ENCODE results near the gene PPP1R12C.

Gene PPP1R12C

DNA sequence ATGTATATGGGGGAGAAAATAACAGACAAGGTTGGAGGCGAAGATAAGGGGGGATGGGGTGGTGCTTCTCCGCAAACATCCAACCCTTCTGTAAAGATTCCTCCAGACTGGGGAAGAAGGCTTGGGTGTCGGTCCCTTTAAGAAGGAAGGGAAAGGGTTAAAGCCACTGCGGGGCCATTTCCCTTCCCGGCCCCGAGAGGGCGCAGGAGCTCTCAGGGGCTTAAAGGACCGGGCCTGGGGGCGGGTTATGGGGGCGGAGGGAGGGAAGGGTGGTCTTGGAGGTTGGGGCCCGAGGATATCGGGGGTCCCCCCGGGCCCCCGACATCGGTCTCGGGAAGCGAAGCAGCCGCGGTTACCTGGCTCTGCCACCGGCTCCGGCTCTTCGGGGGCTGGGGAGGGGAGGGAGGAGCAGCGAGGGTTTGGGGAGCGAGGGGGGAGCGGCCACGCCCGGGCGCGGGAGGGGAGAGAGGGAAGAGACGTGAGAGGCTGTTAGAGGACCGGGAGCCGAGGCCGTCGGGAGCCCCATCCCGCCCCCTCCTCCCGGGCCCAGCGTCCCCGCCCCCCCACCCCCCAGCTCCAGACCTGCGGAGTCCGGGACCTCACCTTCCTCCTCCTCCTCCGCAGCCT is 28.8 kb upstream of the PPP1R12C start:
- FAIRE-seq: no peak

DNA sequence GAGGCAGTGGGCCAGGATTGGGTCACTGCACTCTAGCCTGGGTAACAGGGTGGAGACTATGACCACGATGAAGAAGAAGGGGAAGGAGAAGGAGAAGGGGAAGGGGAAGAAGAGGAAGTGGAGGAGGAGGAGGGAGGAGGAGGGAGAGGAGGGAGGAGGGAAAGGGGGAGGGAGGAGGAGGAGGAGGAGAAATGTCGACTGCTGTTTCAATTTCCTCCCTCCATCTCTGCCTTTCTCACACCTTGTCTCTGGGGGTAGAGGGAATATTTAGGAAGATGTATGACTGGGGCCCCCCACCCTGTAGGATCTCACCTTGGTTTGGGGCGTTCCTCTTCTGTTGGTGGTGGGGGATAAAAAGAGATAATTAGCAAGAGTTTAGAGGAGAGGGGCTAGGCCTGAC is 27.8 kb upstream of the PPP1R12C start:
- FAIRE-seq: no peak

DNA sequence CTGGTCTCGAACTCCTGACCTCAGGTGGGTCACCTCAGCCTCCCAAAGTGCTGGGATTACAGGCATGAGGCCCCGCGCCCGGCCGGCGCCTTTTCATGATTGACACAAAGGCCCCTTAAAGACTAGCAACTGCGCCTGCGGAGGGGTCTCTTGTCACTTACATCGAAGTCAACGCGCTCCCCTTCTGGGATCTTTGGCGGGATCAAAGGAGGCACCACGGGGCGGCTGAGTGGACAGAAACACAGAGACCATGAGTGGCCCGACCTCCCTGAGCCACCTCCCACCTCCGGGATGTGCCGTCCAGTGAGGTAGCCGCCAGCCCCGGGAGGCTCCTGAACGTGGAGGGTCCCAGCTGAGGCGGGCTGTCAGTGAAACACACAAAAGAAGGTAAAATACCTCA is 24.3 kb upstream of the PPP1R12C start:
- FAIRE-seq: no peak

DNA sequence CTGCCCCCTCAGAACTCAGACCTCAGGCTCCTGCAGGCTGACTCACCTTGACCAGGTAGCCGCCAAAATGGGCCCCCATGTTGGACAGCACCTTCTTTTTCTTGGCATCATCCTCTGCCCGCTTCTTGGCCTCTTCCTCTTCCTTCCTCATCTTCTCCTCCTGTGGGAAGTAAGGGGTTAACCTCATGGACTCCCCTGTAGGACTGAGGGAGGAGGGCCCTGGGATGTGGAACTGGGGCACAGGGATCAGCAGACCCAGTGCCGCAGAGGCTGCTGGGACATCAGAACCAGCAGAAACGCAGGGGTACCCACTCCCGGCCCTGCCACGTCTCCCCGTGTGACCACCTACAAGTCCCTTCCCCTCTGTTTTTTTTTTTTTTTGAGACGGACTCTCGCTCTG is 20.5 kb upstream of the PPP1R12C start:
- no peak for FAIRE-seq

DNA sequence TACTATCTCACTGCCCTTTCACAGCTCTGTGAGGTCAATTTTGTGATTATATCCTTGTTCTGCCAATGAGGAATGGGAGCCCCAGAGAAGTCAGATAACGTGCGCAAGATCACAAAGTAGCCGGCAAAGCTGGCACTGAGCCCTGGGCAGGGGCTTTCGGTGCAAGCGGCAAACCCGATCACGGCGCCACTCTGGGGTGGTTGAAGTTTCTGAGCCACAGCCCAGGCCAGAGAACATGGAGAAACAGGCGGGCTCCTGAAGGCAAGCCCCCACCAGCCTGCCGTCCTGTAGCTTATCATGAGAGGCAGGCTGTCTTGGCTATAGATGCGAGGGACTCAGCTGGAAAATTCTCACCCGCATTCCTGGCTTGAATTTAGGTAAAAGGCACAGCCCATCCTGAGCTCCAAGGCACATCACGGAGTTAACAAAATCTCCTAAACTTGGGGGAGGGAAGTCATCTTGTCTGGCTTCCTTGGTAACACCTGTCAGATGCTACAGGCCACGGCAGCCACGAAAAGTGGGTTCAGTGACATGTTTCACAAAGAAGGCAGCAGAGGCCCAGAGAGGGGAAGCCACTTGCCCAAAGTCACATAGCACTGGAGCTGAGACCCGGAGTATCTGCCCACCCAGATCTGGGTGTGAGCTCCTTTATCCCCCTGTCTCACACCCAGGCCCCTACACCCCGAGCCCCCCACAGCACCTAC is 19.1 kb upstream of the PPP1R12C start:
- no peak for FAIRE-seq

DNA sequence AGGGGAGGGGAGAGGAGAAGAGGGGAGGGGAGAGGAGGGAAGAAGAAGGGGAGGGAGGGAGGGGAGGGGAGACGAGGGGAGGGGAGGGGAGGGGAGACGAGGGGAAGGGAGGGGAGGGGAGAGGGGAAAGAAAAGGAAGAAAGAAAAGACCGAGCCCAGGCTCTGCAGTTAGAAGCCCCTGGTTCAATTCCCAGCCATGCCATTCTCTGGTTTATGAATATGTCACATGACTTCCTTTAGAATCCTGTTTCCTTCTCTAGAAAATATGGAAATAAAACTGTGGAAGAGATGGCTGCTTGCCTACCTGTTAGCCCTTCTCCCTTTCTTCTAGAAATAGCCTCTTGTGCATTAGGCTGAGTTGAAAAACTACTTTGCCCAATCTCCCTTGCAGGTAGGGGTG is 17.3 kb upstream of the PPP1R12C start:
- FAIRE-seq: no peak

DNA sequence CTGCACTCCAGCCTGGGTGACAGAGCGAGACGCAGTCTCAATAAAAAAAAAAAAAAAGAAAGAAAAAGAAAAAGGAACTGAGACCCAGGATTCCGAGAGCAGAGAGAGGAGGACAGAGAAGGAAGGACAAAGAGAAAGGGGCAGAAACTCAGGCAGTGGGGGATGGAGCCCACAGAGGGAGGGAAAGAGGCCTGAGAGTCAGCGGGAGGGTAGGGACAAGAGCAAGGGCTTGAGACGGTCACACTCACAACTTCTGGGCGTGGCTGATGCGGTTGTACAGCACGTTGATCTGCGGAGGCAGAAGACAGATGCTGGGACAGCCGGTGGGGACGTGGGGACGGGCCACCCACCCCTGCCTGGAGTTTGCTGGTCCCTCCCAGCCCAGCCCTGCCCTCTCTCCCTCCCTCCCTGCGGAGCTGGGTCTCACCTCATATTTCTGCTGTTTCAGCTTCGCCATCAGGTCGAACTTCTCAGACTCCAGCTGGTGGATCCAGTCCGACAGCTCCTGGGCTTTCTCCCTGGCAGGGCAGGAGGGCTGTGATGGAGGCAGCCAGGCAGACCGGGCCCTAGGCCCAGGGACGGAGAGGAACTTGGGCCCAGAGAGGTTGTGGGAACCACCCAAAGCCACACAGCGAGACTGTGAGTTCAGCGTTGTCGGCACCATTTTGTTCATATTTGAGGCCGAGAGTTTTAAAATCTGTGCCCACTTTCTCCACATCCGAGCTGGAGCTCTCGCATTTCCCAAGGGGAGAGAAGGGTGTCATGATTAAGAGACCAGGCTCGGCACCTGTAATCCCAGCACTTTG is 16.4 kb upstream of the PPP1R12C start:
- FAIRE-seq: no peak

DNA sequence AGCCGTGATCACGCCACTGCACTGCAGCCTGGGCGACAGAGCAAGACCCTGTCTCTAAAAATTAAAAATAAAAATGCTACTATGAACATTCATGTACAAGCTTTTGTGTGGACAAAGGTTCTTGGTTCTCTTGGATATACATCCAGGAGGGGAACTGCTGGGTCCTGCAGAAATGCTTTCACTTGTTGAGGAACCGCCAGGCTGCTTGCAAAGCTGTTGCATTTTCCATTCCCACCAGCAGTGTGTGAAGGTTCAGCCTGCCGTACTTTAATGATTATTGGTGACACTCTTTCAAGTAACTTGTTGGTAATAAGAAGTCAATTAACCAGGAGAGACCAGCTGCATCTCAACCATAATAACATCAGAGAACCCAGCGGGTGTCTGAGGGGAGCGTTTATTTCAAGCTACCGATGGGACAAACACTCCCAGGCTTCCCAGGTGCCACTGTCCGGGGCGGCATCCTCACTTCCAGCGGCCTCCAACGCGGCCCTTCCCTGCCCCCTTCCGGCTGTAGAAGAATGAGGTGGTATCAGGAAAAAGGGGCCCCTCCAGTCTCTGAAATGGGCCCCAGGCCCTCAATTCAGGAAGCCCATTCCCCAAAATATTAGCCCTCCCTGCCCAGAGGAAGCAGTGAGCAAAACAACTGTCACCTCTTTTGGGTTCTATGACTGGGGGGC is 15.2 kb upstream of the PPP1R12C start:
- FAIRE-seq: no peak

DNA sequence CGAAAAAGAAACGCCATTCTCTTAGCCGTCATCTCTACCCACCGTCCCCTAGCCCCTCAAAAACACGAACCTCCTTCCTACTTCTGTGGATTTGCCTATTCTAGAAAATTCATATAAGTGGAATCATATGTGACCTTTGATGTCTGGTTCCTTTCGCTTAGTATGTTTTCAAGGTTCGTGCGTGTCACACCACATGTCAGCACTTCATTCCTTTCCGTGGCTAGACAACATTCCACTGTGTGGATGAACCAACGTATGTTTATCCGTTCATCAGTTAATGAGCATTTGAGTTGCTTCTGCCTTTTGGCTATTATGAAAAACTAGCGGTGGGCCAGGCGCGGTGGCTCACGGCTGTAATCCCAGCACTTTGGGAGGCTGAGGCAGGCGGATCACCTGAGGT is 14.0 kb upstream of the PPP1R12C start:
- no peak for FAIRE-seq

DNA sequence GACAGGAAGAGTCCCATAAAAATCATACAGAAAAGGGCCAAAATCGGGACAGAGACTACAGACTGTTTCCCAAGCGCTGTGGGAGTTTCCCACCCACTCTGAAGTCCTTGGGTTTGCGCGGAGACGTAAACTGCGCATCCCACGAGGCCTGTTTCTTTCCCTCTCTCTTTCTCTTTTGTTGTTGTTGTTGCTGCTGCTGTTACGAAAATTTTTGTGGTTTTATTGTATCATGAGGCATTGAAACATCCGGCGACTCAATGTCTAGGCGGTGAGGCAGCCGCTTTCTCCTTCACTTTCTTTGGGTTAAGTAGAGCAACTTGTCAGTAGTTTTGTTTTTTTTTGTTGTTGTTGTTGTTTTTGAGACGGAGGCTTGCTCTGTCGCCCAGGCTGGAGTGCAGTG is 1.6 kb upstream of the PPP1R12C start:
- no peak for FAIRE-seq

DNA sequence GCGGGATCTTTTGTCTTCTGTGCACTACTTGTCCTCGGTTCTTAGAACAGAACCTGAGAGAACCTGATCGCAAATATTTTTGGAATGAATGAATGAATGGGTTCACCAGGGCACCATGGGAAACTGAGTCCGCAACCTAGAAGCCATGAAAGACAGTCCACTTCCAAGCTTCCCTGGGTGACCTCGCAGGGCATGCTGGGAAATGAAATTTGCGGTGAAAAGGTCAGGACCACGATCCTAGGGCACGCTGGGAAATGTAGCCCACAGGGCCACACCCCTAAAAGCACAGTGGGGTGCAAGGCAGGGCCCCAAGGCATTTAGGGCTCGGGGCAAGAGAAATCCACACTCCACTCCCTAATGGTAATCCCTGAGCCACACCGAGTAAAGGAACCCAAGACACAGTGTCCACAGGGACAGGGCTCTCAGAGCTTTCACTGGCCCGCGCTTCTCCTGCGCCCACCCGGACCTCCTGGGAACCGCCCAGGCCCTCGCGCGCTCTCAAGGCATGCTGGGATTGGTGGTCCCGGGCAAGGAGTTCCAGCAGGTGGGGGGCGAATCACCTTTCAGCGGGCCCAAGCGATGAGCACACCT is 1.1 kb upstream of the PPP1R12C start:
- no peak for FAIRE-seq

DNA sequence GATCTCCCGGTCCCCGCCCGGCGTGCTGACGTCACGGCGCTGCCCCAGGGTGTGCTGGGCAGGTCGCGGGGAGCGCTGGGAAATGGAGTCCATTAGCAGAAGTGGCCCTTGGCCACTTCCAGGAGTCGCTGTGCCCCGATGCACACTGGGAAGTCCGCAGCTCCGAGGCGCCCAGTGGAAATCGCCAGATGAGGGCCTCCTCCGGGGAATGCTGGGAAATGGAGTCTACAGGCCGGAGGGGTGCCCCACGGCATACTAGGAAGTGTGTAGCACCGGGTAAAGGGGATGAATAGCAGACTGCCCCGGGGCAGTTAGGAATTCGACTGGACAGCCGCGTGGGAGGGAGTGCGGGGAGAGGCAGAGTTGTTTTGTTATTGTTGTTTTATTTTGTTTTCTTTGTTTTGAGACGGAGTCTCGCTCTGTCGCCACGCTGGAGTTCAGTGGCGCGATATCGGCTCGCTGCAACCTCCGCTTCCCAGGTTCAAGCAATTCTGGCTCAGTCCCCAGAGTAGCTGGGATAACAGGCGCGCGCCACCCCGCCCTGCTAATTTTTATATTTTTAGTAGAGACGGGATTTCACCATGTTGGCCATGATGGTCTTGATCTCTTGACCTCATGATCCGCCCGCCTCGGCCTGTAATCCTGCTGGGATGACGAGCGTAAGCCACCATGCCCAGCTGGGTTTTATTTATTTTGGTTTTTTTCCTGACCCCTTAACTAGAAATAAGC is 390 bp upstream of the PPP1R12C start:
- peak; percentile 55 for FAIRE-seq

DNA sequence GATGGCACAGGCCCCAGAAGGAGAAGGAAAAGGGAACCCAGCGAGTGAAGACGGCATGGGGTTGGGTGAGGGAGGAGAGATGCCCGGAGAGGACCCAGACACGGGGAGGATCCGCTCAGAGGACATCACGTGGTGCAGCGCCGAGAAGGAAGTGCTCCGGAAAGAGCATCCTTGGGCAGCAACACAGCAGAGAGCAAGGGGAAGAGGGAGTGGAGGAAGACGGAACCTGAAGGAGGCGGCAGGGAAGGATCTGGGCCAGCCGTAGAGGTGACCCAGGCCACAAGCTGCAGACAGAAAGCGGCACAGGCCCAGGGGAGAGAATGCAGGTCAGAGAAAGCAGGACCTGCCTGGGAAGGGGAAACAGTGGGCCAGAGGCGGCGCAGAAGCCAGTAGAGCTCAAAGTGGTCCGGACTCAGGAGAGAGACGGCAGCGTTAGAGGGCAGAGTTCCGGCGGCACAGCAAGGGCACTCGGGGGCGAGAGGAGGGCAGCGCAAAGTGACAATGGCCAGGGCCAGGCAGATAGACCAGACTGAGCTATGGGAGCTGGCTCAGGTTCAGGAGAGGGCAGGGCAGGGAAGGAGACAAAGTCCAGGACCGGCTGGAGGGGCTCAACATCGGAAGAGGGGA is 1.1 kb downstream of the PPP1R12C start:
- no peak for FAIRE-seq

DNA sequence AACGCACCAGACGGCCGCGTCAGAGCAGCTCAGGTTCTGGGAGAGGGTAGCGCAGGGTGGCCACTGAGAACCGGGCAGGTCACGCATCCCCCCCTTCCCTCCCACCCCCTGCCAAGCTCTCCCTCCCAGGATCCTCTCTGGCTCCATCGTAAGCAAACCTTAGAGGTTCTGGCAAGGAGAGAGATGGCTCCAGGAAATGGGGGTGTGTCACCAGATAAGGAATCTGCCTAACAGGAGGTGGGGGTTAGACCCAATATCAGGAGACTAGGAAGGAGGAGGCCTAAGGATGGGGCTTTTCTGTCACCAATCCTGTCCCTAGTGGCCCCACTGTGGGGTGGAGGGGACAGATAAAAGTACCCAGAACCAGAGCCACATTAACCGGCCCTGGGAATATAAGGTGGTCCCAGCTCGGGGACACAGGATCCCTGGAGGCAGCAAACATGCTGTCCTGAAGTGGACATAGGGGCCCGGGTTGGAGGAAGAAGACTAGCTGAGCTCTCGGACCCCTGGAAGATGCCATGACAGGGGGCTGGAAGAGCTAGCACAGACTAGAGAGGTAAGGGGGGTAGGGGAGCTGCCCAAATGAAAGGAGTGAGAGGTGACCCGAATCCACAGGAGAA is 1.9 kb downstream of the PPP1R12C start:
- no peak for FAIRE-seq

DNA sequence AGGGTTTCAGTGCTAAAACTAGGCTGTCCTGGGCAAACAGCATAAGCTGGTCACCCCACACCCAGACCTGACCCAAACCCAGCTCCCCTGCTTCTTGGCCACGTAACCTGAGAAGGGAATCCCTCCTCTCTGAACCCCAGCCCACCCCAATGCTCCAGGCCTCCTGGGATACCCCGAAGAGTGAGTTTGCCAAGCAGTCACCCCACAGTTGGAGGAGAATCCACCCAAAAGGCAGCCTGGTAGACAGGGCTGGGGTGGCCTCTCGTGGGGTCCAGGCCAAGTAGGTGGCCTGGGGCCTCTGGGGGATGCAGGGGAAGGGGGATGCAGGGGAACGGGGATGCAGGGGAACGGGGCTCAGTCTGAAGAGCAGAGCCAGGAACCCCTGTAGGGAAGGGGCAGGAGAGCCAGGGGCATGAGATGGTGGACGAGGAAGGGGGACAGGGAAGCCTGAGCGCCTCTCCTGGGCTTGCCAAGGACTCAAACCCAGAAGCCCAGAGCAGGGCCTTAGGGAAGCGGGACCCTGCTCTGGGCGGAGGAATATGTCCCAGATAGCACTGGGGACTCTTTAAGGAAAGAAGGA is 2.8 kb downstream of the PPP1R12C start:
- no peak for FAIRE-seq

DNA sequence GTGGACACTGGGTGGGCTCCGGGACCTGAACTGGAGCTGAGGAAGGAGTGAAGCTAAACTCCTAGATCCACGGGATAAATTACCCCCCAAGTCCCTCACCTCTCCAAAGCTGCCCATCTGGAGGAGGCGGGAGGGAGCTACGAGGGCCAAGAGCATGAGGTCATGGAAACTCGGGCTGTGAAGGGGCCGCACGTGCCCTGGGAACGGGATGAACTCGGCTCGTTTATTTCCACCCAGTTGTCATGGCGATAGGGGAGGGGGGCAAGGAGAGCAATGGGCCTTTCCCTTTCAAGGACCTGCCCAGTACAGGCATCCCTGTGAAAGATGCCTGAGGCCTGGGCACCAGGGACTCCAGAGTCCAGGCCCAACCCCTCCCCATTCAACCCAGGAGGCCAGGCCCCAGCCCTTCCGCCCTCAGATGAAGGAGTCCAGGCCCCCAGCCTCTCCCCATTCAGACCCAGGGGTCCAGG is 3.8 kb downstream of the PPP1R12C start:
- no peak for FAIRE-seq

DNA sequence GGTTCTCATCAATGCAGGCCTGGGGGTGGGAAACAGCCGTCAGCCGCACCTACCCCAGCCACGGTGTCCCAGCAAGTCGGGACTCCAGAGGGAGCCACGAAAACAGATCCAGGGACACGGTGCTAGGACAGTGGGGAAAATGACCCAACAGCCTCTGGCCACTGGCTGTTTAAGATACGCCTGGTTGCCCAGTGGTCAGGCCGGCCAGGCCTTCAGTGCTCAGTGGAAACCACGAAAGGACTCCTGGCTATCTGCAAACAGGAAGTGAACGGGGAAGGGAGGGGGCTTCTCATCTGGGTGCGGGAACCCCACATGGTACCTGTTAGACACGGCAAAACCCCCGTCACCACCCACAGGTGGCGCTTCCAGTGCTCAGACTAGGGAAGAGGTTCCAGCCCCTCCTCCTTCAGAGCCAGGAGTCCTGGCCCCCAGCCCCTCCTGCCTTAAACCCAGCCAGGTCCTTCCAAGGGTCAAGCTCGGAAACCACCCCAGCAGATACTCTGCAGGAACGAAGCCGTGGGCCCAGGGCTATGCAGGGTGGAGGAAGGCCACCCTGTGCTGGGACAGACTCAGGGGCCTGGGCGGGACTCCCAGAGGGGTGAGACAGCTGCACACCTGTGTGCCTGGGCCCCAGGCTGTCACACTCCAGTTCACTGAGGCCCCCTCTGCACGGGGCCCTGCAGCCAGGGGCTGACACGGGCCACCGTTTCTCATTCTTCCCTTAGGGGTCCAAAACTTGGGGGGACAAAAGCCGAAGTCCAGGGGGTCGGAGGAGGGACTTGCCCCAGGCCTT is 4.5 kb downstream of the PPP1R12C start:
- no peak for FAIRE-seq

DNA sequence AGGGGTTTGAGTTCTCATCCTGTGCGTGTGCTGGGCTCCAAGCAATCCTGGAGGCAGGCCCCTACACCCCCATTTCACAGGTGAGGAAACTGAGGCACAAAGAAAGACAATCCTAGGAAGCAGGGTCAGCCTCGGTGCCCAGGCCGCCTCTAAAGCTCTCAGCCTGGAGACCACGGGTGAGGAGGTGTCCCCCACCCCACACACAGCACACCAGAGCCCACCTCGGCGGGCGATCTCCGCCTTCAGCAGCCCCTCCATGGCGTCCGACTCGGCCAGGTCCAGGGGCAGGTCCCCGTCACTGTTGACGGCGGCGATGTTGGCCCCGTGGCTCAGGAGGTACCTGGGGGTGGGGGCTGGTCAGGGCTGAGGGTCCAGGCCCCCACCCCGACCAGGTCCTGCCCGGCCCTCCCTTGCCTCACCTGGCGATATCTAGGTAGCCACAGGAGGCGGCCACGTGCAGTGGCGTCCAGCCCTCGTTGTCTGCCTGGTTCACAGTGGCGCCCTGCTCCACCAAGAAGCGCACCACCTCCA is 5.1 kb downstream of the PPP1R12C start:
- no peak for FAIRE-seq

DNA sequence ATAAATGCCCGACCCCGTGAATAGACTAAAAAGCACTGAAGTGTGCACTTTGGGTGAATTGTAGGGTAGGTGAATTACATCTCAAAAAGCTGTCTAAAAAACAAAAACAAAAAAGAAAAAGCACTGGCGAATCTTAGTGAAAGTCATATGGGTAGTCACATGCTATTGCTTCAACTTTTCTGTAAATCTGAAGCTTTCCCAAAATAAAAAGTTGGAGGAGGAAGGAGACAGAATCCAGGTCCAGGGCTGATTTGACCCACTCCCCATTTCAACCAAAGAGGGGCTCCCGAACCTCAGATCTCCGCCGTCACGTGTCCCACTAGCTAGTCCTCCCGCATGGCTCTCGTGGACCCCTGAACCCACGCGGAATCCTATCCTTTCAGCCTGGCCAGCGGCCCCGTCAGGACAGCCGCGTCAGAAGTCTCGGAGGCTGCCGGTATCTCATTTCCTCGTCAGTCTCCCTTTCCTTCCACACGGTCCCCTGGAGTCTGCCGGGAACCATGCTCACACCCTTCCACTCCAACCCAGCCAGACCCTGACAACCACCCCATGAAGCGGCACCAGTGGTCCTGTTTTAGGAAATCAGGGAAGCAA is 6.1 kb downstream of the PPP1R12C start:
- FAIRE-seq: no peak
